KMS-11 (cell line): Measurements from ENCODE around the gene ANKLE1.

Experiments used
- H2AFZ ChIP-seq: fragments of 200-600 bp; sonication (generic); 2 replicates; pipeline ENCODE4 v1.6.1; 2016; ENCODE audit warnings: antibody characterized with exemption, mixed run types, low read depth
- H3K27ac ChIP-seq: fragments of 200-600 bp; sonication (generic); 2 replicates; pipeline ENCODE4 v1.6.1; 2016; ENCODE audit warnings: mild to moderate bottlenecking, mixed run types
- H3K27me3 ChIP-seq: fragments of 200-600 bp; sonication (generic); 2 replicates; pipeline ENCODE4 v1.6.1; 2017; ENCODE audit warnings: mild to moderate bottlenecking, low read depth, mixed run types, moderate library complexity; ENCODE audit not compliant: insufficient read depth
- H3K36me3 ChIP-seq: fragments of 200-600 bp; sonication (generic); 2 replicates; pipeline ENCODE4 v1.6.1; 2017; ENCODE audit warnings: mild to moderate bottlenecking, mixed run types; ENCODE audit not compliant: insufficient read depth
- H3K4me1 ChIP-seq: fragments of 200-600 bp; sonication (generic); 2 replicates; pipeline ENCODE4 v1.6.1; 2016; ENCODE audit warnings: mild to moderate bottlenecking, low read depth, mixed run types; ENCODE audit not compliant: poor library complexity, severe bottlenecking
- H3K4me2 ChIP-seq: fragments of 200-600 bp; sonication (generic); 2 replicates; pipeline ENCODE4 v1.7.0; 2016; ENCODE audit warnings: mild to moderate bottlenecking, mixed run types
- H3K4me3 ChIP-seq: fragments of 200-600 bp; sonication (generic); IDR thresholded peaks from 2 replicates; pipeline ENCODE4 v1.6.1; 2017; ENCODE audit warnings: low read depth, low read length, mixed read lengths; ENCODE audit not compliant: insufficient read depth
- H3K79me2 ChIP-seq: fragments of 200-600 bp; sonication (generic); 2 replicates; pipeline ENCODE4 v1.6.1; 2016; ENCODE audit warnings: low read depth, mixed run types; ENCODE audit not compliant: insufficient read depth
- H3K9ac ChIP-seq: fragments of 200-600 bp; sonication (generic); 2 replicates; pipeline ENCODE4 v1.6.1; 2016; ENCODE audit warnings: mild to moderate bottlenecking, mixed run types
- H4K20me1 ChIP-seq: fragments of 200-600 bp; sonication (generic); 2 replicates; pipeline ENCODE4 v1.6.1; 2016; ENCODE audit warnings: mild to moderate bottlenecking, mixed run types; ENCODE audit not compliant: insufficient read depth
- CTCF ChIP-seq: fragments of 200-600 bp; sonication (generic); conservative IDR thresholded peaks from 2 replicates; pipeline ENCODE4 v1.6.1; 2017; ENCODE audit warnings: low read depth, mild to moderate bottlenecking, antibody characterized with exemption, low read length, moderate library complexity, mixed read lengths

ANKLE1 gene

GRCh38 chr19:17325881-17326594, 44.3 kb downstream of the ANKLE1 start:
- TF ChIP-seq CTCF = no peak
- Histone ChIP-seq H3K4me2 (no peak overlapping the region), H4K20me1 (no peaks in the 10 kb centered on the region), H3K9ac (no peak overlapping the region), H3K4me1 (no peaks in the 10 kb centered on the region), H3K79me2 (no peaks in the 10 kb centered on the region), H3K36me3 (no peaks in the 10 kb centered on the region), H2AFZ (no peak overlapping the region), H3K27me3 (no peaks in the 10 kb centered on the region), H3K4me3 (no peak overlapping the region), H3K27ac (no peak overlapping the region)

GRCh38 chr19:17326595-17326966, 44.9 kb downstream of the ANKLE1 start:
- Histone ChIP-seq H3K4me2 (no peak overlapping the region), H2AFZ (no peak overlapping the region), H3K27me3 (no peaks in the 10 kb centered on the region), H3K4me1 (no peaks in the 10 kb centered on the region), H3K4me3 (no peak overlapping the region), H3K36me3 (no peaks in the 10 kb centered on the region), H3K79me2 (no peaks in the 10 kb centered on the region), H3K27ac (no peak overlapping the region), H4K20me1 (no peaks in the 10 kb centered on the region), H3K9ac (no peak overlapping the region)
- no peak for TF ChIP-seq CTCF

- no peaks in the 10 kb centered on the region for H3K27me3 ChIP-seq
- no peak overlapping the region for H3K4me2 ChIP-seq
- no peak overlapping the region for H3K9ac ChIP-seq
- no peak overlapping the region for H2AFZ ChIP-seq
- no peaks in the 10 kb centered on the region for H3K36me3 ChIP-seq
- no peak overlapping the region for H3K27ac ChIP-seq
- no peak for TF ChIP-seq CTCF
- H3K4me3 ChIP-seq = no peak overlapping the region
- no peaks in the 10 kb centered on the region for H3K4me1 ChIP-seq
- H4K20me1 ChIP-seq = no peaks in the 10 kb centered on the region
- H3K79me2 ChIP-seq = no peaks in the 10 kb centered on the region
These were observed 45.5 kb downstream of the ANKLE1 start for GRCh38 chr19:17327068-17327653.

GRCh38 chr19:17327654-17328516, 46.2 kb downstream of the ANKLE1 start:
- no peaks in the 10 kb centered on the region for H4K20me1 ChIP-seq
- peaks cover 3% of the 10 kb centered on the region for H3K4me1 ChIP-seq
- no peak overlapping the region for H2AFZ ChIP-seq
- no peak overlapping the region for H3K27ac ChIP-seq
- H3K36me3 ChIP-seq = no peaks in the 10 kb centered on the region
- no peaks in the 10 kb centered on the region for H3K27me3 ChIP-seq
- H3K4me3 ChIP-seq = no peak overlapping the region
- H3K79me2 ChIP-seq = no peaks in the 10 kb centered on the region
- no peak overlapping the region for H3K9ac ChIP-seq
- TF ChIP-seq CTCF = no peak
- no peak overlapping the region for H3K4me2 ChIP-seq
